ENCODE data around the gene CAMKMT. TPM values are rescaled to one million over a fixed set of nuclear protein-coding genes. Genes with fewer than 3 reads are reported as not detected.
A peak's percentile ranks its signal among the peaks of the same experiment; 100 is the strongest.

Gene CAMKMT
- total RNA-seq, 4 donors from 2014 or later: 9.8 to 33.0 (median 18.7) TPM

DNA sequence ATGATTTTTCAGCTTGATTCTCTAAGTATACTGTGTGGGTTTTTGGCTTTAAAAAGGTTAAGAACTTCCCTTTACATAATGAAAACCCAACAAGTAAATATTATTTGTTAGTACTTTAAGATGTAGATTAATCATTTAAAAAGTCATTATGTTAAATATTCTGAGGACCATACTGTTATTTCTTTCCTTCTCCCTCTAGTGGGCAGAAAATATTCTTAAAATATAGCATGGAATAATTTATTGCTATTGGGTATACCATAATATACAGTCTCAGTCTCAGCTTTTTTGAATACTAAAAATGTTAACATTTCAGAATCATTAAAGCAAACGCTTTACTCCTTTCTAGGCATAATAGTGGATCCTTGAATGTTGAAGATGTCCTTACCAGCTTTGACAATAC, 28.1 kb downstream of the CAMKMT start:
- TF ChIP-seq, protein P1, sequence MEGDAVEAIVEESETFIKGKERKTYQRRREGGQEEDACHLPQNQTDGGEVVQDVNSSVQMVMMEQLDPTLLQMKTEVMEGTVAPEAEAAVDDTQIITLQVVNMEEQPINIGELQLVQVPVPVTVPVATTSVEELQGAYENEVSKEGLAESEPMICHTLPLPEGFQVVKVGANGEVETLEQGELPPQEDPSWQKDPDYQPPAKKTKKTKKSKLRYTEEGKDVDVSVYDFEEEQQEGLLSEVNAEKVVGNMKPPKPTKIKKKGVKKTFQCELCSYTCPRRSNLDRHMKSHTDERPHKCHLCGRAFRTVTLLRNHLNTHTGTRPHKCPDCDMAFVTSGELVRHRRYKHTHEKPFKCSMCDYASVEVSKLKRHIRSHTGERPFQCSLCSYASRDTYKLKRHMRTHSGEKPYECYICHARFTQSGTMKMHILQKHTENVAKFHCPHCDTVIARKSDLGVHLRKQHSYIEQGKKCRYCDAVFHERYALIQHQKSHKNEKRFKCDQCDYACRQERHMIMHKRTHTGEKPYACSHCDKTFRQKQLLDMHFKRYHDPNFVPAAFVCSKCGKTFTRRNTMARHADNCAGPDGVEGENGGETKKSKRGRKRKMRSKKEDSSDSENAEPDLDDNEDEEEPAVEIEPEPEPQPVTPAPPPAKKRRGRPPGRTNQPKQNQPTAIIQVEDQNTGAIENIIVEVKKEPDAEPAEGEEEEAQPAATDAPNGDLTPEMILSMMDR (IDR thresholded peaks at IDR 0.05): peak in 1 of 6 experiments; percentile 6
- TF ChIP-seq POLR2A (IDR thresholded peaks at IDR 0.05): no peak
- no peak for DNase-seq
- Histone ChIP-seq H3K9me3 (no peaks in the 10 kb centered on the region), H3K27me3 (no peaks in the 10 kb centered on the region), H3K4me1 (no peaks in the 10 kb centered on the region), H3K4me3 (no peak overlapping the region), H3K27ac (no peak overlapping the region), H3K36me3 (no peaks in the 10 kb centered on the region)

DNA sequence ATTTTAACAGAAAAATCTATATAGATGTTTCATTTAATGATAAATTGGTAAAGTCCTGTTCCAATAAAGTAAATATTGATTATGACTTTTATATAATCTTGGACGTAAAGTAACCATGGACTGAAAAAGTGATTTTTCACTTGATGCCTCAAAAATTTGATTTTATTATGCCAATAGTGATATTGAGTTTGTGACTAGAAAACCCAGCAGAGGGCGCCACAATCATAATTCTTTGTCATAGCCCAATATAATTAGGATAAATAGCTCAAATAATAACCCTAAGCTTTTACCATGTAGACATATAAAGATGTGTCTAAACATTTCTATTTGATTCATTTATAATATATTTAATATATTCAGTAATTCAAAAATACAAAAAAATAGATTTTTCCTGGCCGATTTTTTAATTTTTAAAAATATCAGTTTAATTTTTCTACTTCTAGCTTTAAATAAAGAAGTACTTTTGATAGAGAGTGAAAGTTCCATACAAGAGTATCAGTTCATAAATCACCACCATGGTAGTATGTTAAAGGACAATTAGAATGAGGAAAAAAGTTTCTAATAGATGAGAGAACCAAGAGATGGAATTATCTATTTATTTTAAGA, 30.7 kb downstream of the CAMKMT start:
- TF ChIP-seq, protein P1 (IDR thresholded peaks at IDR 0.05): peak; percentile 18 to 63 (median 52)
- TF ChIP-seq POLR2A (IDR thresholded peaks at IDR 0.05): no peak
- Histone ChIP-seq H3K4me3 (no peak overlapping the region), H3K4me1 (no peaks in the 10 kb centered on the region), H3K27ac (no peak overlapping the region), H3K9me3 (no peaks in the 10 kb centered on the region), H3K27me3 (no peaks in the 10 kb centered on the region), H3K36me3 (no peaks in the 10 kb centered on the region)
- DNase-seq: peak in 2 of 3 donors; percentile 40 to 72

DNA sequence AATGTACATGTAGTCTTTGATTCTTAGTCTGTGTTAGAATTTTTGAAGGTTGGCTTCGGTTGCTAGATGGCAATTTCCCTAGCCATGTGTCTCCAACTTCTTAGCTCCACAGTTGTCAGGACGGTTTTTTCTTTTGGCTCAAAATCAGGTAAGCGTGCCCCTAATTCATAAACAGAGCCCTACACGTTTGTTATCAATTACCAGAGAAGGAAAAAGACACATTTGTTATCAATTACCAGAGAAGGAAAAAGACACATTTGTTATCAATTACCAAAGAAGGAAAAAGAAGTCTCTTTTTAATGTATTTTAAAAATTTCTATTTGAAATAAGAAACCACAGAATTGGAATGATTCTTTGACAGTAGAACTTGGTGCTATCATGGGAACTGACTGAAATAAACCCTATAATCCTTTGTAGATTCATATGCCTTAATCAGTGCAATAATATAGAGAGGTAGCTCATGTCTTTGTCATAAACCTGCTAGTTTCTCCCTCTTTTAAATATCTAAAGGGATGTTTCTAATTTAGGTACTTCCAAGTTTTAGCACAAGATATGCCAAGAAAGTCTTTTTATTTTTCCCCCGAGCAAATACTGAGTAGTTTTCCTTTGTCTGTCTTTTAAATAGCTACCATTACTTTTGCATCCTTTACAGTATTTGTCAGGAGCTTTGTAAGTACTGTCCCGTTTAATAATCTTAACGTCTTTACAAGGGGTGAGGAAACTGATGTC, 35.9 kb downstream of the CAMKMT start:
- no peaks in the 10 kb centered on the region for H3K4me1 ChIP-seq
- DNase-seq: no peak
- H3K4me3 ChIP-seq: no peak overlapping the region
- H3K27me3 ChIP-seq: no peaks in the 10 kb centered on the region
- H3K36me3 ChIP-seq: no peaks in the 10 kb centered on the region
- TF ChIP-seq, protein P1 (IDR thresholded peaks at IDR 0.05): no peak
- TF ChIP-seq POLR2A (IDR thresholded peaks at IDR 0.05): no peak
- H3K27ac ChIP-seq: no peak overlapping the region
- no peaks in the 10 kb centered on the region for H3K9me3 ChIP-seq

DNA sequence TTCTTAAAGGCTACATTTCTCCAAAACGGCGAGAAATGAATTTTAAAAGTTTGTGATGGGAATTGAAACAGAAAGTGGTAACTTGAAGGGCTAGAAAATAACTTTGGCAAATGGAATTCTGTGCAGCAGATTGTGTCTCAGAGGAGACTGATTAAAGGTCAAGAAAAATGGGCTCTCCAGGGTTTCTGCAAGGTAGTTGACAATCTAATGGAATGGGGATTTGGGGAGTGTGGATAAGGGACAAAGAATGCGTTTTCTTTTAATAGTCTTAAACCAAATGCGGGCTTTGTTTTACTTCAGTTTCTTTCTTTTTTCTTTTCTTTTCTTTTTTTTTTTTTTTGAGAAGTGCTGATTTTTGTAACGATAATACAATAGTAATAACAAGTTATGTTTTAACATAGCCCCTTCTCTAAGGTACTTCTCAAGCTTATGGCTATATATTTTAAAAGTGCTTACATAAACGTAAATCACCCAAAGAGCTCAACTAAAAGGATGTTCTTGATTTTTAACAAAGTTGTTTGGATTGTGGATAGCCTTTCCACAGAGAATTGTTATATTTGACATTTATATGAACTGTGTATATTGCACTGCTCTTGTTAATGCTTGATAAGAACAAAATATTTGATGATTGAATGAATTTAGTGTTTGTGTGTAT, 36.6 kb downstream of the CAMKMT start:
- TF ChIP-seq, protein P1 (IDR thresholded peaks at IDR 0.05): no peak
- no peak for TF ChIP-seq POLR2A (IDR thresholded peaks at IDR 0.05)
- H3K27me3 ChIP-seq: no peaks in the 10 kb centered on the region
- no peaks in the 10 kb centered on the region for H3K36me3 ChIP-seq
- H3K27ac ChIP-seq: no peak overlapping the region
- H3K9me3 ChIP-seq: no peaks in the 10 kb centered on the region
- no peak for DNase-seq
- no peaks in the 10 kb centered on the region for H3K4me1 ChIP-seq
- H3K4me3 ChIP-seq: no peak overlapping the region

DNA sequence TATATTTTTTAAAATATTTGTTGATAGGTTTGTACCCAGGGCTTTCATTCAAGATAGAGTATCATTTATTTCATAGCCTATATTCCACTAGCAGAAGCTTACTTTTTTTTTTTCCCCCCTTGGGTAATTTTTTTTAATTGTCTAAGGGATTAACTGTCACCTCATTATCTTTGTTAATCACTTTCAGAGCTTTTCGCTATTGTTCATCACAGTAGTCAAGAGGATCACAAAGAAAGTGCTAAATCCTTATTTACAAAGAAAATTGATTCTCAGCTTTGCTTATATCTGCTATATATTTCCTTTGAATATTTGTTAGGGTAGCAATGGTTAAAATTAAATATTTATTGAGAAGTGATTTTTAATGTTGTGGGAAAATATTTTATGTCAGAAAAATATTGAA, 59.0 kb downstream of the CAMKMT start:
- no peak overlapping the region for H3K27ac ChIP-seq
- no peaks in the 10 kb centered on the region for H3K36me3 ChIP-seq
- TF ChIP-seq, protein P1 (IDR thresholded peaks at IDR 0.05): no peak
- no peak for TF ChIP-seq POLR2A (IDR thresholded peaks at IDR 0.05)
- no peaks in the 10 kb centered on the region for H3K27me3 ChIP-seq
- H3K4me3 ChIP-seq: no peak overlapping the region
- no peaks in the 10 kb centered on the region for H3K4me1 ChIP-seq
- no peak for DNase-seq
- H3K9me3 ChIP-seq: no peaks in the 10 kb centered on the region

Data from Peyer's patch (tissue), 4 donors.